ENCODE results near the gene SLC22A1. TPM values are rescaled to one million over a fixed set of nuclear protein-coding genes. Genes with fewer than 3 reads are reported as not detected.

SLC22A1 gene
- total RNA-seq, 1 experiment from 2014 or later: 1.5 TPM

DNA sequence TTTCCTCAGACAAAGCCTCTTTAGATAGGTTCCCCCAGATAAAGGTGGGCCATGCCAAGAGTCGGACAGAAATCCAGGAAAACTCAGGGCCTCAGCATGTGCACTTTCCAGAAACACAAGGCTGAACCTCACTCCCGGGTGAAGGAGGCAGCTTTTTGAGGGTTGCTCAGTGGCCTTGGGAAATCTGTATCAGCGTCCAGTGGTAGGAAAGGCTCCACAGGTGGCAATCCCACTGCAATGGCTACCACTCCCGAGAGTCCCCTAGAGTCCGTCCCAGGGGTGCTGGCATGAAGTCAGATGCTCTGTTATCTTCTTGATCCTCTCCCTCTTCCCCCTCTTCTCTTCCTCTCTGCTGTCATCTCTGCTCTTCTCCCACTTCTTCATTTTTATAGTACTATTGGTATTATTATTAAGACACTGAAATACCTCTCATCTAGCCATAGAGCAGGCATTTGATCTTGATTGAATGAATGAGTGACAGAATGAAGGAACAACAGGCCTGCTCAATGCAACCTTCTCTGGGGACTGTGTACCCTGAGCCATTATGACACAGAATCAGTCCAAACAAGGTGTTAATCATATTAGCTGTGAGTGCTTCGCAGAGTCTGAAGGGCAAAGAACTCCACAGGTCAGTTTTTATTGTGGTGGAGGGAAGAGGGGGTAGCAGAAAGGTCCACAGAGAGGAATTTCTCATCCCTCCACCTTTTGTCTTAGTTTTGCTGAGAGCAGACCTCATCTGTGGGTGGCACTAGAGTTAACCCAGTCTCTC is 13.3 kb downstream of the SLC22A1 start:
- no peaks in the 10 kb centered on the region for H3K27me3 Mint-ChIP-seq (ENCODE audit: insufficient read depth, unreplicated experiment)
- no peak for DNase-seq
- BruUV-seq (replicated peaks): no TSS peak
- peak overlapping the region; percentile 19 for H3K27ac Mint-ChIP-seq (ENCODE audit: unreplicated experiment)
- peaks cover 26% of the 10 kb centered on the region for H3K4me1 Mint-ChIP-seq (ENCODE audit: low read depth, unreplicated experiment)
- Histone ChIP-seq H3K36me3 (ENCODE audit: control insufficient read depth, insufficient read depth, low read length) (no peaks in the 10 kb centered on the region), H3K4me3 (ENCODE audit: low read depth, low read length) (no peak overlapping the region), H3K4me1 (peaks cover 17% of the 10 kb centered on the region), H3K27me3 (replicated peaks; ENCODE audit: control insufficient read depth, insufficient read depth, low read length) (no peaks in the 10 kb centered on the region), H3K9me3 (no peaks in the 10 kb centered on the region)
- POLR2A ChIA-PET: no interaction called here
- H3K36me3 Mint-ChIP-seq (ENCODE audit: insufficient read depth, unreplicated experiment): no peaks in the 10 kb centered on the region
- intact Hi-C loops (cut with micrococcal nuclease; ENCODE audit: unreplicated experiment): loop anchor here (5.0 kb wide), 1 partner anchor 212 kb away; the partner anchor contains the start of gene SLC22A3
- CTCF ChIA-PET: no interaction called here
- TF ChIP-seq, protein P1, sequence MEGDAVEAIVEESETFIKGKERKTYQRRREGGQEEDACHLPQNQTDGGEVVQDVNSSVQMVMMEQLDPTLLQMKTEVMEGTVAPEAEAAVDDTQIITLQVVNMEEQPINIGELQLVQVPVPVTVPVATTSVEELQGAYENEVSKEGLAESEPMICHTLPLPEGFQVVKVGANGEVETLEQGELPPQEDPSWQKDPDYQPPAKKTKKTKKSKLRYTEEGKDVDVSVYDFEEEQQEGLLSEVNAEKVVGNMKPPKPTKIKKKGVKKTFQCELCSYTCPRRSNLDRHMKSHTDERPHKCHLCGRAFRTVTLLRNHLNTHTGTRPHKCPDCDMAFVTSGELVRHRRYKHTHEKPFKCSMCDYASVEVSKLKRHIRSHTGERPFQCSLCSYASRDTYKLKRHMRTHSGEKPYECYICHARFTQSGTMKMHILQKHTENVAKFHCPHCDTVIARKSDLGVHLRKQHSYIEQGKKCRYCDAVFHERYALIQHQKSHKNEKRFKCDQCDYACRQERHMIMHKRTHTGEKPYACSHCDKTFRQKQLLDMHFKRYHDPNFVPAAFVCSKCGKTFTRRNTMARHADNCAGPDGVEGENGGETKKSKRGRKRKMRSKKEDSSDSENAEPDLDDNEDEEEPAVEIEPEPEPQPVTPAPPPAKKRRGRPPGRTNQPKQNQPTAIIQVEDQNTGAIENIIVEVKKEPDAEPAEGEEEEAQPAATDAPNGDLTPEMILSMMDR (IDR thresholded peaks at IDR 0.05; ENCODE audit: insufficient read depth in 1 of 2, low read depth in 1 of 2, low read length in 1 of 2, severe bottlenecking in 1 of 2, unreplicated experiment in 1 of 2): no peak
- no peaks in the 10 kb centered on the region for H3K9me3 Mint-ChIP-seq (ENCODE audit: unreplicated experiment)
- H3K4me3 Mint-ChIP-seq (ENCODE audit: unreplicated experiment): no peak overlapping the region

DNA sequence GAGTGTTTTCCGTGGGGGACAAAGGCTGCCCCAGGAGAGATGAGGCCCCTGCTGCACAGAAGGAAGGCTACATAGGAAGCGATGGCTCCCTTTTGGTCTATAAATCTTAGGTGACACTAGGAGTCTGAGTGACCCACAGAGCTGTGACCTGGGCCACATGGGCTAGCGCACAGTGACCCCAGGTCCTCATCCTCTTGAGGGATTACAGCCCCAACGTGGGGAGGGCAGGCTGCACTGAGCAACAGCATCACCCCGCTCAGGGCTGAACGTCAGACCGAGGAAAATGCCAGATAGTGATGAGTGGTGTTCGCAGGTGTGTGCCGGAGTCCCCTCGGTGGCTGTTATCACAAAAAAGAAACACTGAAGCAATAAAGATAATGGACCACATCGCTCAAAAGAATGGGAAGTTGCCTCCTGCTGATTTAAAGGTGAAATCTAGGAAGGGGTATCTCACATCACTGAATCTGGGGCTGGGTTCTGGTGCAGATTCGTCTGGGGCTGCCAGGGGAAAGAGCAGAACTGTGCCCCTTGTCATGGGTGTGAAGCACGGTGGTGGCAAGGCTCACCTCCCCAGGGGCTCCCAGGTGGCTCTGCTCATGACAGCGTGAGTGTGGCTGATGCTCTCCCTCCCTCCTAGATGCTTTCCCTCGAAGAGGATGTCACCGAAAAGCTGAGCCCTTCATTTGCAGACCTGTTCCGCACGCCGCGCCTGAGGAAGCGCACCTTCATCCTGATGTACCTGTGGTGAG is 14.5 kb downstream of the SLC22A1 start:
- Mint-ChIP-seq H3K27ac (ENCODE audit: unreplicated experiment) (no peak overlapping the region), H3K4me3 (ENCODE audit: unreplicated experiment) (no peak overlapping the region), H3K27me3 (ENCODE audit: insufficient read depth, unreplicated experiment) (no peaks in the 10 kb centered on the region), H3K9me3 (ENCODE audit: unreplicated experiment) (no peaks in the 10 kb centered on the region), H3K36me3 (ENCODE audit: insufficient read depth, unreplicated experiment) (no peaks in the 10 kb centered on the region), H3K4me1 (ENCODE audit: low read depth, unreplicated experiment) (peaks cover 26% of the 10 kb centered on the region)
- intact Hi-C loops (cut with micrococcal nuclease; ENCODE audit: unreplicated experiment): loop anchor here (5.0 kb wide), 1 partner anchor 211 kb away; the partner anchor contains the start of gene SLC22A3
- Histone ChIP-seq H3K4me3 (ENCODE audit: low read depth, low read length) (no peak overlapping the region), H3K9me3 (no peaks in the 10 kb centered on the region), H3K27me3 (replicated peaks; ENCODE audit: control insufficient read depth, insufficient read depth, low read length) (no peaks in the 10 kb centered on the region), H3K4me1 (peaks cover 17% of the 10 kb centered on the region), H3K36me3 (ENCODE audit: control insufficient read depth, insufficient read depth, low read length) (no peaks in the 10 kb centered on the region)
- BruUV-seq (replicated peaks): no TSS peak
- no peak for DNase-seq
- TF ChIP-seq, protein P1 (IDR thresholded peaks at IDR 0.05; ENCODE audit: insufficient read depth in 1 of 2, low read depth in 1 of 2, low read length in 1 of 2, severe bottlenecking in 1 of 2, unreplicated experiment in 1 of 2): no peak
- CTCF ChIA-PET: no interaction called here
- POLR2A ChIA-PET: no interaction called here

DNA sequence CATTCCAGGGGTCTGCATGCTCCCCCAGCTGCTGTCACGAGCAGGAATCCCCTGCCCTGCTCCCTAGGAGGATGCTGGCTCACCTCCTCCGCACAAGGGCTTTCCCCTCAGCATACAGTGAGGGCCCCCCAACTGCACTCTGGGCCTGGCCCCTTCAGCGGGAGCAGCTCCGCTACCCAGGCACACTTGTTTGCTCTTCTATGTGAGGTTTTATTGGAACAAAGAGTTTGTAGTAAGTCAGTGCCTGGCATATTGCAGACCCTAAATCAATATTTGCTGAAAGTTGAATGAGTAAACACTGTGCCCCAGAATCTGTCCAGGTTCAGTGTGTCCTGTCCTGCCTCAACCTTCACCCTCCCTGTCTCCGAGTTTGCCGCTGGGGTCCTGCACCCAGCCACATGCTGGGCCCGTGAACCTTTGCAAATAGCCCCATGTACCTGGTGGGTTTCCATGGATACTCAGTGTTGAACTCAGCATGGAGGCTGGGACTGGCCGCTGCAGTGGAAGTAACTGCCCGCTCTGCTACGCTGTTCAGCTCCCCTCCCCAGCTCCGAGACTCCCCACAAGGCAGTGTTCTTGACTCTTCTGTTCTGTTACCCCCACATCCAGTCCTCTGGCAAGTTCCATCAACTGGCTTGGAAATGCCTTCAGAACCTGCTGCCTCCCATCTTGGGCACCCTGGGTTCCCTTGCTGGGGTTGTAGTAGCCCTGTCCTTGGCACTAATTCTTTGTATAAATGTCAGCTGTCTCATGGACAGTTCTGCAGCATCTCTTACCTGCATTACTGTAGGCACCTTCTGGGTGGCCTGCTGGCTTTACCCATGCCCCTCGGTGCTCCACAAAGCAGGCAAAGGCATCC is 15.7 kb downstream of the SLC22A1 start:
- Histone ChIP-seq H3K36me3 (ENCODE audit: control insufficient read depth, insufficient read depth, low read length) (no peaks in the 10 kb centered on the region), H3K9me3 (no peaks in the 10 kb centered on the region), H3K4me1 (peaks cover 17% of the 10 kb centered on the region), H3K4me3 (ENCODE audit: low read depth, low read length) (no peak overlapping the region), H3K27me3 (replicated peaks; ENCODE audit: control insufficient read depth, insufficient read depth, low read length) (no peaks in the 10 kb centered on the region)
- H3K27ac Mint-ChIP-seq (ENCODE audit: unreplicated experiment): no peak overlapping the region
- no peaks in the 10 kb centered on the region for H3K27me3 Mint-ChIP-seq (ENCODE audit: insufficient read depth, unreplicated experiment)
- H3K36me3 Mint-ChIP-seq (ENCODE audit: insufficient read depth, unreplicated experiment): no peaks in the 10 kb centered on the region
- H3K4me1 Mint-ChIP-seq (ENCODE audit: low read depth, unreplicated experiment): peaks cover 32% of the 10 kb centered on the region
- no peaks in the 10 kb centered on the region for H3K9me3 Mint-ChIP-seq (ENCODE audit: unreplicated experiment)
- BruUV-seq (replicated peaks): no TSS peak
- intact Hi-C loops (cut with micrococcal nuclease; ENCODE audit: unreplicated experiment): loop anchor here (5.0 kb wide), 1 partner anchor 210 kb away; the partner anchor contains the start of gene SLC22A3
- H3K4me3 Mint-ChIP-seq (ENCODE audit: unreplicated experiment): no peak overlapping the region
- CTCF ChIA-PET: interaction anchor here (1.0 to 1.8 kb wide), 6 partner anchors 20 to 319 kb away, joined by 3 to 29 read pairs (median 12); no protein-coding TSS in a partner anchor
- TF ChIP-seq, protein P1 (IDR thresholded peaks at IDR 0.05; ENCODE audit: insufficient read depth in 1 of 2, low read depth in 1 of 2, low read length in 1 of 2, severe bottlenecking in 1 of 2, unreplicated experiment in 1 of 2): no peak
- POLR2A ChIA-PET: interaction anchor here (0.5 kb wide), 1 partner anchor 37 kb away, joined by 3 read pairs; no protein-coding TSS in a partner anchor
- no peak for DNase-seq
